HG03521 (cell line): ENCODE results near the gene RNF135.
"Not testable (repeated sequence)": the region's sequence is repeated elsewhere in the genome, so short reads cannot be mapped to it uniquely, and the experiment has no call there.

Experiments
- ATAC-seq: cut with Tn5 transposase; IDR thresholded peaks from one replicate; pipeline ENCODE4 v1.9.1; 2021; ENCODE audit warnings: mild to moderate bottlenecking, moderate library complexity; ENCODE audit not compliant: unreplicated experiment

Gene RNF135

GRCh38 chr17:30997842-30998241 lies 27.0 kb downstream of the RNF135 start:
- no peak for ATAC-seq

GRCh38 chr17:31002047-31002446 lies 31.2 kb downstream of the RNF135 start:
- no peak for ATAC-seq

- ATAC-seq, result no peak
Measured at GRCh38 chr17:31003225-31003866, 32.5 kb downstream of the RNF135 start.

GRCh38 chr17:31004160-31004559 lies 33.3 kb downstream of the RNF135 start:
- ATAC-seq, result no peak

- ATAC-seq, result no peak
Measured at GRCh38 chr17:31007695-31008373, 37.0 kb downstream of the RNF135 start.

- no peak for ATAC-seq
Measured at GRCh38 chr17:31008374-31009041, 37.7 kb downstream of the RNF135 start.

- ATAC-seq, result not testable (repeated sequence)
Measured at GRCh38 chr17:31009042-31009702, 38.3 kb downstream of the RNF135 start.

GRCh38 chr17:31010014-31010413 lies 39.2 kb downstream of the RNF135 start:
- not testable (repeated sequence) for ATAC-seq

GRCh38 chr17:31013844-31014243 lies 43.0 kb downstream of the RNF135 start:
- ATAC-seq, result no peak

- ATAC-seq, result no peak
Measured at GRCh38 chr17:31015639-31016038, 44.8 kb downstream of the RNF135 start.

- ATAC-seq, result no peak
Measured at GRCh38 chr17:31019004-31019403, 48.2 kb downstream of the RNF135 start.

- ATAC-seq, result not testable (repeated sequence)
Measured at GRCh38 chr17:31023171-31023570, 52.3 kb downstream of the RNF135 start.

- no peak for ATAC-seq
Measured at GRCh38 chr17:31031841-31032240, 61.0 kb downstream of the RNF135 start.

GRCh38 chr17:31035611-31036010 lies 64.8 kb downstream of the RNF135 start:
- not testable (repeated sequence) for ATAC-seq

- not testable (repeated sequence) for ATAC-seq
Measured at GRCh38 chr17:31040837-31041236, 70.0 kb downstream of the RNF135 start.

- not testable (repeated sequence) for ATAC-seq
Measured at GRCh38 chr17:31042378-31042777, 71.5 kb downstream of the RNF135 start.

- ATAC-seq, result not testable (repeated sequence)
Measured at GRCh38 chr17:31046856-31047425, 76.1 kb downstream of the RNF135 start.

GRCh38 chr17:31048142-31048541 lies 77.3 kb downstream of the RNF135 start:
- no peak for ATAC-seq

- no peak for ATAC-seq
Measured at GRCh38 chr17:31048780-31049179, 77.9 kb downstream of the RNF135 start.
